Subcutaneous abdominal adipose tissue (tissue), 5 donors: ENCODE measurements around the gene LMBR1.
"Not testable (repeated sequence)": the region's sequence is repeated elsewhere in the genome, so short reads cannot be mapped to it uniquely, and the experiment has no call there.

Source experiments
- H3K27ac ChIP-seq: one replicate; pipeline ENCODE4 v1.7.0; 2013; ENCODE audit warnings: low read depth, mild to moderate bottlenecking, inconsistent platforms, low read length, moderate library complexity
- H3K27me3 ChIP-seq, 5 donors: one replicate each; pipeline ENCODE4 v1.7.0; 2013; ENCODE audit warnings: low read length in 5 of 5, inconsistent platforms in 1 of 5; ENCODE audit not compliant: control insufficient read depth in 5 of 5, insufficient read depth in 4 of 5
- H3K36me3 ChIP-seq, 5 donors: one replicate each; pipeline ENCODE4 v1.7.0; 2013; ENCODE audit warnings: low read length in 5 of 5; ENCODE audit not compliant: control insufficient read depth in 5 of 5, insufficient read depth in 5 of 5
- H3K4me1 ChIP-seq, 5 donors: one replicate each; pipeline ENCODE4 v1.7.0; 2013; ENCODE audit warnings: low read length in 5 of 5, mild to moderate bottlenecking in 3 of 5, moderate library complexity in 1 of 5; ENCODE audit not compliant: control insufficient read depth in 5 of 5, insufficient read depth in 5 of 5
- H3K4me3 ChIP-seq, 5 donors: one replicate each; pipeline ENCODE4 v1.7.0; 2013; ENCODE audit warnings: low read length in 5 of 5, low read depth in 1 of 5
- H3K9ac ChIP-seq, 5 donors: one replicate each; pipeline ENCODE4 v1.7.0; 2013; ENCODE audit warnings: low read length in 5 of 5, mild to moderate bottlenecking in 4 of 5, moderate library complexity in 3 of 5
- H3K9me3 ChIP-seq, 5 donors: one replicate each; pipeline ENCODE4 v1.7.0; 2013; ENCODE audit warnings: low read length in 5 of 5; ENCODE audit not compliant: control insufficient read depth in 5 of 5
- donor health status: healthy.
- donor health status: healthy.
- donor health status: healthy.
- donor health status: healthy.
- donor health status: healthy.

LMBR1 gene

GRCh38 chr7:156906200-156906649 is 13.2 kb upstream of the LMBR1 start:
- Histone ChIP-seq H3K9me3 (no peaks in the 10 kb centered on the region), H3K27ac (no peak overlapping the region), H3K4me1 (peaks cover 0 to 35% (median 14%) of the 10 kb centered on the region in 5 donors), H3K9ac (no peak overlapping the region), H3K4me3 (no peak overlapping the region), H3K36me3 (no peaks in the 10 kb centered on the region), H3K27me3 (peaks cover 0 to 5% (median 0%) of the 10 kb centered on the region in 5 donors)

- H3K36me3 ChIP-seq, result no peaks in the 10 kb centered on the region
- peaks cover 0 to 6% (median 0%) of the 10 kb centered on the region in 5 donors for H3K27me3 ChIP-seq
- H3K9me3 ChIP-seq, result no peaks in the 10 kb centered on the region
- peak overlapping the region; percentile 40 for H3K27ac ChIP-seq
- H3K4me1 ChIP-seq, result peaks cover 0 to 28% (median 9%) of the 10 kb centered on the region in 5 donors
- no peak overlapping the region for H3K4me3 ChIP-seq
- H3K9ac ChIP-seq, result no peak overlapping the region
These were observed 10.4 kb upstream of the LMBR1 start for GRCh38 chr7:156903232-156903909.

- H3K36me3 ChIP-seq, H3K4me3 ChIP-seq, H3K27ac ChIP-seq, H3K27me3 ChIP-seq, H3K9ac ChIP-seq, H3K9me3 ChIP-seq: not testable (repeated sequence)
- peaks cover 0 to 20% (median 4%) of the 10 kb centered on the region in 5 donors for H3K4me1 ChIP-seq
These were observed 7.1 kb upstream of the LMBR1 start for GRCh38 chr7:156900093-156900492.

- Histone ChIP-seq H3K36me3 (no peaks in the 10 kb centered on the region), H3K4me1 (peaks cover 2 to 29% (median 12%) of the 10 kb centered on the region in 5 donors), H3K27me3 (peaks cover 0 to 5% (median 0%) of the 10 kb centered on the region in 5 donors), H3K4me3 (no peak overlapping the region), H3K9ac (no peak overlapping the region), H3K9me3 (no peaks in the 10 kb centered on the region), H3K27ac (no peak overlapping the region)
These were observed 6.0 kb upstream of the LMBR1 start for GRCh38 chr7:156898938-156899337.

- Histone ChIP-seq H3K27ac (no peak overlapping the region), H3K9me3 (no peaks in the 10 kb centered on the region), H3K27me3 (peaks cover 0 to 2% (median 0%) of the 10 kb centered on the region in 5 donors), H3K4me3 (no peak overlapping the region), H3K9ac (no peak overlapping the region), H3K36me3 (no peaks in the 10 kb centered on the region), H3K4me1 (peaks cover 2 to 26% (median 17%) of the 10 kb centered on the region in 5 donors)
These were observed 4.7 kb upstream of the LMBR1 start for GRCh38 chr7:156897673-156898072.

- H3K4me3 ChIP-seq, result no peak overlapping the region
- peak overlapping the region; percentile 43 for H3K27ac ChIP-seq
- H3K36me3 ChIP-seq, result no peaks in the 10 kb centered on the region
- H3K9ac ChIP-seq, result no peak overlapping the region
- H3K27me3 ChIP-seq, result peaks cover 0 to 2% (median 0%) of the 10 kb centered on the region in 5 donors
- H3K4me1 ChIP-seq, result peaks cover 2 to 34% (median 24%) of the 10 kb centered on the region in 5 donors
- H3K9me3 ChIP-seq, result no peaks in the 10 kb centered on the region
These were observed 3.5 kb upstream of the LMBR1 start for GRCh38 chr7:156896388-156897022.

- peak overlapping the region; percentile 92 for H3K27ac ChIP-seq
These were observed 2.2 kb upstream of the LMBR1 start for GRCh38 chr7:156895024-156895780.

GRCh38 chr7:156892081-156892800 is 742 bp downstream of the LMBR1 start:
- H3K27ac ChIP-seq, result peak overlapping the region; percentile 70

More at GRCh38 chr7:156895024-156895780, 2.2 kb upstream of the LMBR1 start:
- H3K36me3 ChIP-seq, result no peaks in the 10 kb centered on the region
- H3K27me3 ChIP-seq, result no peaks in the 10 kb centered on the region
- H3K4me3 ChIP-seq, result no peak overlapping the region
- H3K9ac ChIP-seq, result no peak overlapping the region
- peaks cover 2 to 37% (median 26%) of the 10 kb centered on the region in 5 donors for H3K4me1 ChIP-seq
- H3K9me3 ChIP-seq, result no peaks in the 10 kb centered on the region

GRCh38 chr7:156889746-156890145 is 3.2 kb downstream of the LMBR1 start:
- Histone ChIP-seq H3K36me3 (no peaks in the 10 kb centered on the region), H3K4me3 (no peak overlapping the region), H3K9me3 (no peaks in the 10 kb centered on the region), H3K4me1 (peaks cover 0 to 24% (median 18%) of the 10 kb centered on the region in 5 donors), H3K27ac (no peak overlapping the region), H3K27me3 (no peaks in the 10 kb centered on the region), H3K9ac (no peak overlapping the region)

More at GRCh38 chr7:156892081-156892800, 742 bp downstream of the LMBR1 start:
- Histone ChIP-seq H3K27me3 (no peaks in the 10 kb centered on the region), H3K9ac (peak overlapping the region; percentile 75 to 87 (median 81)), H3K4me3 (peak overlapping the region; percentile 74 to 89 (median 81)), H3K9me3 (no peaks in the 10 kb centered on the region), H3K36me3 (no peaks in the 10 kb centered on the region), H3K4me1 (peaks cover 2 to 37% (median 26%) of the 10 kb centered on the region in 5 donors)
